Fibroblast of villous mesenchyme (primary cell): ENCODE results near the gene INSIG1. TPM values are rescaled to one million over a fixed set of nuclear protein-coding genes. Genes with fewer than 3 reads are reported as not detected.

Experiments used
- DNase-seq: peaks from one replicate; pipeline ENCODE4 v3.0.0-alpha.2; 2010; ENCODE audit warnings: low read depth
- H3K4me3 ChIP-seq: 2 replicates; pipeline ENCODE4 v1.5.1; 2011; ENCODE audit warnings: low read depth, mild to moderate bottlenecking, low read length
- total RNA-seq: library from RNA; depleted of rRNA; stranded (reverse); fragments of >200 nt; gene quantifications from 2 replicates; pipeline ENCODE4 v1.2.3, GENCODE V29; 2012
- TF ChIP-seq, protein P1 (sequence below): IDR thresholded peaks from 2 replicates; pipeline ENCODE4 v1.5.1; 2012; ENCODE audit warnings: low read depth, mild to moderate bottlenecking, low read length; ENCODE audit not compliant: insufficient read depth

Gene INSIG1
- 389 and 403 TPM in 2 replicates for total RNA-seq

DNA sequence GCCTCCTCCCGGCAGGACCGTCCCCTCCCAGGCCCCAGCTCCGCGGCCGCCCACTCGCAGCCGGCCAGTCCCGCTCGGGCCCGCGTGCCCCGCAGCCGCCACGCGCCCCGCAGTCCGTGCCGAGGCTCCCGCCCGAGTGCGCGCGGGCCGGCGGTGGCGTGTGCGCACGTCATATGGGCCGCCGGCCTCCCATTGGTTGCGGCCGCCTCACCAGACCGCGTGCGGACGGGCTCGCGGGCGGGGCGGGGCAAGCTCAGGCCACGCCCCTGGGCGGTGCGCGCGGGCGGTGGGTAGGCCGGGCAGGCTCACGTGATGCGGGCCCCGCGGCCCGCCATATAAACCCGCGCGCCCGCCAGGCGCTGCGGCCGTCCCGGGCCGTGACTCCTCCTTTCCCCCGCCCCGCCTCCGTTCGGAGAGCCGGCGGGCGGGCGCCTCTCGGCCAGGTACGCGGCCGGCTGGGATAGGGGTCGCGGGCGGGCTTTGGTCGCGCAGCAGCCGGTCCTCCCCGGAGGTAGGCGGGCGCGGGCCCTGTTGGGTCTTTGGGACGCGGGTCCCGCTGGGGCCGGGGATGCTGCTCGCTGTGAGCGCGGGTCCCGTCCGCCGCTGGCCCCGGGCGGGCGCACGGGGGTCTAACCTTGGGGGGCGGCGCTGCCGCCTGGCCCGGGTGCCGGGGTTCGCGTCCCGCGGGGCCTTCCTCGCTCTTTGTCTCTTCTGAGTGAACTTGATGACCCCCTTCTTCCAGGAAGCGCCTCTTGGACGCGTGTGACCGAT is at the start of gene INSIG1:
TSS of gene INSIG1 (plus strand) at position 362 of the 771 bp plus-strand sequence. CDS start at position 770, 408 bp downstream.
- TF ChIP-seq, protein P1, sequence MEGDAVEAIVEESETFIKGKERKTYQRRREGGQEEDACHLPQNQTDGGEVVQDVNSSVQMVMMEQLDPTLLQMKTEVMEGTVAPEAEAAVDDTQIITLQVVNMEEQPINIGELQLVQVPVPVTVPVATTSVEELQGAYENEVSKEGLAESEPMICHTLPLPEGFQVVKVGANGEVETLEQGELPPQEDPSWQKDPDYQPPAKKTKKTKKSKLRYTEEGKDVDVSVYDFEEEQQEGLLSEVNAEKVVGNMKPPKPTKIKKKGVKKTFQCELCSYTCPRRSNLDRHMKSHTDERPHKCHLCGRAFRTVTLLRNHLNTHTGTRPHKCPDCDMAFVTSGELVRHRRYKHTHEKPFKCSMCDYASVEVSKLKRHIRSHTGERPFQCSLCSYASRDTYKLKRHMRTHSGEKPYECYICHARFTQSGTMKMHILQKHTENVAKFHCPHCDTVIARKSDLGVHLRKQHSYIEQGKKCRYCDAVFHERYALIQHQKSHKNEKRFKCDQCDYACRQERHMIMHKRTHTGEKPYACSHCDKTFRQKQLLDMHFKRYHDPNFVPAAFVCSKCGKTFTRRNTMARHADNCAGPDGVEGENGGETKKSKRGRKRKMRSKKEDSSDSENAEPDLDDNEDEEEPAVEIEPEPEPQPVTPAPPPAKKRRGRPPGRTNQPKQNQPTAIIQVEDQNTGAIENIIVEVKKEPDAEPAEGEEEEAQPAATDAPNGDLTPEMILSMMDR = no peak
- peak; percentile 95 for DNase-seq
- peak within 1 kb of the TSS; percentile 76 for H3K4me3 ChIP-seq

DNA sequence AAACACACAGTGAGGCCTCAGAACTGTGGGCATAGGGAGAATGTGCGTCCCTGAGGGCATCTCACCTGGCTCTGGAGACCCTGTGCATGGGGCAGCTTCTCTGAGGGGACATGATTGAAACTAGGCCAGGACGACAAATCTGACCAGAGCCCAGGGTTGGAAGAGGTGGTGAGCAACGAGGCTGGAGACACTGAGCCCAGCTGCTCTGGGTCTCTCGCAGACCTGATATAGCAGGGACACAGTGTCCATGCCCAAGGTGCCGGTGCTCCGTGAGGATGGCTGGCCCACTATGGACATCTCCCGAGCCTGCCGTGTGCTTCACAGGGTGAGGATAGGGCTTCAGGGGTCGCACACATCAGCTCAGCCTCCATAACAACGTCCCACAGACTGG is 49.3 kb upstream of the INSIG1 start:
- TF ChIP-seq, protein P1 = no peak
- no peak for DNase-seq
- no peak overlapping the region for H3K4me3 ChIP-seq

DNA sequence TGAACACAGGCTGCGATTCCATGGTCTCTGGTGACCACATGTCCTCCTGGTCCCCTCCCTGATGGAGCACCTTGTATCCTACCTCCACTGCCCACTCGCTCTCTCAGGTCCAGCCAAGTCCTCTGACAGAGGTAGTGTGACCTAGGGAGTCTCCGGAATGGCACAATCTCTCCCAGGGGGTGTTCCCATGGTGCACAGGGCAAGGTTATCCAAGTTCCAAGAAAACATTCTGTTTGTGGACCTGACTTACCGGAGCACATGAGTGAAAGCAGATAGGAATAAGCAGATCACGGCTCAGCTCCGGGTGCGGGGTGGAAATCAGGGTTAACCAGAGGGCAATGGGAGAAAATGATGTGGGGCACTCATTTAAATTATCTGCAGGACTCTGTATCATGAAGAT is 45.8 kb upstream of the INSIG1 start:
- no peak for DNase-seq
- TF ChIP-seq, protein P1 = no peak
- H3K4me3 ChIP-seq = no peak overlapping the region

DNA sequence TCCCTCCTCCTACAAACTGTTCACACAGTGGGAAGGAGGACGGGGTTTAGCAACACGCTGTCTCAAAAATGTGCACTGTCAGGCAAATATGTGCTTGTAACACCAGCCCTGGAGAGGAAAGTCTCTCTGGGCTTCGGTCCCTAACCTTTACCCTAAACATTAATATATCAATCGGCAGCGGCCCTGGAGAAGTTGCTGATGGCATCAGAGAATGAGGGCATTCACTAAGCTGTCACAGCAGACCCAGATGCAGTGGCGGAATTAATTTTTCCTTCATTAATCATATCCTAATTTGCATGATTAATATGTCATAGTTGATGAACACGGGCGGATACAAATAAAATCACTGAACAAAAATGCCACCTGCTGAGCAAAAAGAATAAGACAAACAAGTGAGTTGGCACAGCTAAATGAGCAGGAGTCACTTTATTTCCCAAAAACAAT is 45.2 kb upstream of the INSIG1 start:
- H3K4me3 ChIP-seq = no peak overlapping the region
- DNase-seq = peak; percentile 62
- TF ChIP-seq, protein P1 = no peak

DNA sequence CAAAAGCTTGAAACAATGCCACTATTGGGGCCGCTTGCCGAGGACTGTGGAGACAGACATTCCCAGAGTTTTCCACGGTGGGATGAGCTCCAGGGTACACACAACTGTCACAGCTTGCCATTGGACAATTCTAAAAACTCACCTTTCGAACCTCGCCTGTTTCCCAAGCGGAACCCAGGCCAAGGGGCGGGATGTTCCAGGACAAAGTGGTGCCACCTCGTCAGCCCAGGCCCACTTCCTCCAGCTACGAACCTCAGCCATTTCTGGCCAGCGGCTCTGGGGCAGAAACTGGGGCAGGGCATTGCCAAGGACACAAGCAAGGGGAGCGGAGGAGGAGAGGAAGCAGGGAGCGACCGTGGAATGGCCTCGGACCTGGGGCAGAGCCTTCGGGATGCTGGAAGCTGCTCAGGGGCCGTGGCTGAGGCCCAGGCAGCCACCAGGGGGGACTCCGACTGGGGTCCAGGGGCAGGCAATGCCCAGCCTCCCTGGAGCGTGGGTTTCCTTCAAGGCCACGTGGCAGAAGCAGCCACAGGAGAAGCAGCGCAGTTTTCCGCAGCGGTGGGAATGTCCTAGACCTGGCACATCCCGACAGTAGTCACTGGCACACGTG is 44.7 kb upstream of the INSIG1 start:
- no peak for DNase-seq
- no peak overlapping the region for H3K4me3 ChIP-seq
- TF ChIP-seq, protein P1 = no peak

DNA sequence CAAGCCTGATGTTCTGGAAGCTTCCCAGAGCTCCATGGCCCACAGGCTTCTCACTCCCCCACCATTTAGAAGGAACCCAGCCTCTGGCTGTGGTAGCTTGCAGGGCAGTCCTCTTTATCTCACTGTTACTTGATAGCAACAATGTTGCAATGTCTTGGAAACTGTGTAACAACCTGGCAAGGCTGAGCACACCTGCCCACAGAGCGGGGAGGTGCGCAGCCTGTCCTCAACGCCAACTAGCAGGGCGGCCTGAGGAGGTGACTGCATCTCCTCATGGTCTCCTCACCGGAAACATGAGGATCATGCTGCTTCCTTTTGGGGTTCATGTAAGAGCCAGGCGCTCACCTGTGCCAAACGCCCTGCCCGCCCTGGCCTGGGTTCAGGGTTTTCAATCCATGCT is 43.7 kb upstream of the INSIG1 start:
- H3K4me3 ChIP-seq = no peak overlapping the region
- DNase-seq = no peak
- TF ChIP-seq, protein P1 = no peak
